Endothelial cell of umbilical vein (primary cell): ENCODE measurements around the gene PHKA2. TPM values are rescaled to one million over a fixed set of nuclear protein-coding genes. Genes with fewer than 3 reads are reported as not detected.

Experiments used
- BruUV-seq: library from RNA; stranded (reverse); fragments of 400-500 nt; replicated peaks from 2 replicates; lab custom pipeline; 2021; lab: Mats Ljungman, UMichigan
- CTCF ChIA-PET: fragments of 300-600, 350-600 bp; sonication (Branson Sonifier 250); formaldehyde crosslinking; loops from one replicate; lab custom pipeline; 2021; ENCODE audit warnings: antibody characterized with exemption, inconsistent platforms; lab: Charles Lee
- POLR2A ChIA-PET: fragments of 300-600, 350-600 bp; sonication (Branson Sonifier 250); formaldehyde crosslinking; loops from one replicate; lab custom pipeline; 2021; ENCODE audit warnings: antibody characterized with exemption, inconsistent platforms; lab: Charles Lee
- DNase-seq: peaks from one replicate; pipeline ENCODE4 v3.0.0-alpha.2; 2011; ENCODE audit warnings: low read depth, low spot score
- FAIRE-seq: peaks from 2 replicates; lab custom pipeline; 2011; peaks lifted over from hg19 to GRCh38; lab: Jason Lieb, UNC
- H2AFZ ChIP-seq: 2 replicates; pipeline ENCODE4 v1.6.0; 2012; ENCODE audit warnings: low read depth, low read length, control low read depth, inconsistent platforms
- H3K27ac ChIP-seq: 2 replicates; pipeline ENCODE4 v1.5.1; 2011; ENCODE audit warnings: low read depth, mild to moderate bottlenecking, control low read depth, low read length, moderate library complexity; ENCODE audit not compliant: insufficient read depth
- H3K27me3 ChIP-seq, 2 experiments: 2 replicates each; pipeline versions ENCODE4 v1.6.0 to v1.6.1; 2011; ENCODE audit warnings: low read length in 2 of 2, mixed read lengths in 1 of 2; ENCODE audit not compliant: control insufficient read depth in 2 of 2, insufficient read depth in 2 of 2
- H3K36me3 ChIP-seq, 2 experiments: 2 replicates in 1 of 2; 3 replicates in 1 of 2; pipeline ENCODE4 v1.5.1; 2011; ENCODE audit warnings: low read length in 2 of 2, mild to moderate bottlenecking in 1 of 2, moderate library complexity in 1 of 2; ENCODE audit not compliant: control insufficient read depth in 2 of 2, insufficient read depth in 2 of 2; ENCODE audit errors: extremely low read depth in 1 of 2
- H3K4me1 ChIP-seq: 3 replicates; pipeline ENCODE4 v1.5.1; 2011; ENCODE audit warnings: mild to moderate bottlenecking, low read length; ENCODE audit not compliant: control insufficient read depth, insufficient read depth; ENCODE audit errors: extremely low read depth
- H3K4me2 ChIP-seq: 2 replicates; pipeline ENCODE4 v1.6.1; 2011; ENCODE audit warnings: low read length, control low read depth, mixed read lengths; ENCODE audit not compliant: insufficient read depth
- H3K4me3 ChIP-seq, 3 experiments: fragments of 200-600 bp in 1 of 3; sonication (generic), shearing (Covaris generic) in 1 of 3; replicated peaks in 1 of 3; 2 replicates each; pipeline ENCODE4 v1.5.1; 2011 to 2016; ENCODE audit warnings: control low read depth in 3 of 3, low read length in 3 of 3, mild to moderate bottlenecking in 2 of 3, inconsistent platforms in 1 of 3, low read depth in 1 of 3, moderate library complexity in 1 of 3; ENCODE audit not compliant: insufficient read depth in 1 of 3
- H3K79me2 ChIP-seq: 2 replicates; pipeline ENCODE4 v1.6.0; 2012; ENCODE audit warnings: low read length, inconsistent platforms; ENCODE audit not compliant: control insufficient read depth, insufficient read depth
- H3K9ac ChIP-seq: replicated peaks from 2 replicates; pipeline ENCODE3; 2011; ENCODE audit warnings: low read length, control low read depth; ENCODE audit not compliant: insufficient read depth; ENCODE audit errors: extremely low read depth
- H3K9me1 ChIP-seq: replicated peaks from 3 replicates; pipeline ENCODE4 v1.6.0; 2011; ENCODE audit warnings: mild to moderate bottlenecking, low read length; ENCODE audit not compliant: control insufficient read depth, insufficient read depth; ENCODE audit errors: extremely low read depth
- H3K9me3 ChIP-seq: replicated peaks from 2 replicates; pipeline ENCODE4 v1.5.1; 2012; ENCODE audit warnings: low read length, inconsistent platforms; ENCODE audit not compliant: control insufficient read depth, insufficient read depth
- H4K20me1 ChIP-seq: replicated peaks from 2 replicates; pipeline ENCODE3; 2011; ENCODE audit warnings: mild to moderate bottlenecking, low read length; ENCODE audit not compliant: control insufficient read depth, insufficient read depth; ENCODE audit errors: extremely low read depth
- EZH2 ChIP-seq: IDR thresholded peaks from 2 replicates; pipeline ENCODE4 v1.6.1; 2012; ENCODE audit warnings: borderline replicate concordance, low read depth, mild to moderate bottlenecking, moderate library complexity, low read length, inconsistent platforms; ENCODE audit not compliant: severe bottlenecking
- FOS ChIP-seq: IDR thresholded peaks from 2 replicates; pipeline ENCODE4 v1.6.1; 2011; ENCODE audit warnings: mild to moderate bottlenecking, low read length, moderate library complexity, borderline replicate concordance; ENCODE audit not compliant: insufficient read depth
- GATA2 ChIP-seq: IDR thresholded peaks from 2 replicates; pipeline ENCODE4 v1.7.0; 2011; ENCODE audit warnings: low read depth, mild to moderate bottlenecking, moderate library complexity, mixed read lengths, low read length; ENCODE audit not compliant: insufficient read length, insufficient read depth
- JUN ChIP-seq: IDR thresholded peaks from 2 replicates; pipeline ENCODE4 v1.6.1; 2011; ENCODE audit warnings: borderline replicate concordance, low read depth; ENCODE audit not compliant: insufficient read length, insufficient read depth
- MYC ChIP-seq: IDR thresholded peaks from one replicate; pipeline ENCODE4 v1.6.1; 2011; ENCODE audit warnings: mild to moderate bottlenecking, low read depth, low read length
- POLR2A ChIP-seq: IDR thresholded peaks from 2 replicates; pipeline ENCODE4 v1.6.1; 2012; ENCODE audit warnings: low read depth, mild to moderate bottlenecking, control low read depth, low read length
- POLR2AphosphoS5 ChIP-seq: IDR thresholded peaks from 2 replicates; pipeline ENCODE4 v1.6.1; 2012; ENCODE audit warnings: low read depth, mild to moderate bottlenecking, control low read depth, low read length, moderate library complexity; ENCODE audit not compliant: insufficient read depth
- dilution Hi-C: fragments of 300-500 bp; cut with MboI; formaldehyde crosslinking; loops from one replicate; pipeline ENCODE4 v1.15.0; 2019; ENCODE audit warnings: low sequenced_read_pairs; ENCODE audit not compliant: extremely low pct_ligation_motif_present
- intact Hi-C: fragments of 100-400 bp; cut with micrococcal nuclease; formaldehyde crosslinking; loops from one replicate; pipeline ENCODE4 v1.10.0; 2022
- polyA plus RNA-seq, 4 experiments: library from polyadenylated mRNA; depleted of rRNA in 3 of 4; stranded (reverse) in 3 of 4; unstranded in 1 of 4; fragments of >200 nt; gene quantifications; 2 replicates each; pipeline versions ENCODE4 v1.2.1 to v1.2.3, GENCODE V29; 2011 to 2012; ENCODE audit warnings: missing spikeins in 1 of 4
- total RNA-seq: library from RNA; stranded (reverse); gene quantifications from 2 replicates; pipeline ENCODE4 v1.2.3, GENCODE V29; 2021
- TF ChIP-seq, protein P1 (sequence below): IDR thresholded peaks from 2 replicates; pipeline ENCODE4 v1.6.1; 2011; ENCODE audit not compliant: insufficient read depth, insufficient read length
- TF ChIP-seq, protein P2 (sequence below), 2 donors: IDR thresholded peaks; 1 replicate in 1 of 2; 2 replicates in 1 of 2; pipeline ENCODE4 v1.5.1; 2011; ENCODE audit warnings: low read length in 2 of 2, mild to moderate bottlenecking in 2 of 2, moderate library complexity in 2 of 2, control low read depth in 1 of 2, inconsistent platforms in 1 of 2, low read depth in 1 of 2; ENCODE audit not compliant: insufficient read depth in 1 of 2; ENCODE audit errors: extremely low read depth in 1 of 2

PHKA2 gene
- total and polyA plus RNA-seq, 2 donors (not counting 3 experiments of a cell fraction or from before 2014, with no cell fraction given): 16.7 to 17.1 TPM

DNA sequence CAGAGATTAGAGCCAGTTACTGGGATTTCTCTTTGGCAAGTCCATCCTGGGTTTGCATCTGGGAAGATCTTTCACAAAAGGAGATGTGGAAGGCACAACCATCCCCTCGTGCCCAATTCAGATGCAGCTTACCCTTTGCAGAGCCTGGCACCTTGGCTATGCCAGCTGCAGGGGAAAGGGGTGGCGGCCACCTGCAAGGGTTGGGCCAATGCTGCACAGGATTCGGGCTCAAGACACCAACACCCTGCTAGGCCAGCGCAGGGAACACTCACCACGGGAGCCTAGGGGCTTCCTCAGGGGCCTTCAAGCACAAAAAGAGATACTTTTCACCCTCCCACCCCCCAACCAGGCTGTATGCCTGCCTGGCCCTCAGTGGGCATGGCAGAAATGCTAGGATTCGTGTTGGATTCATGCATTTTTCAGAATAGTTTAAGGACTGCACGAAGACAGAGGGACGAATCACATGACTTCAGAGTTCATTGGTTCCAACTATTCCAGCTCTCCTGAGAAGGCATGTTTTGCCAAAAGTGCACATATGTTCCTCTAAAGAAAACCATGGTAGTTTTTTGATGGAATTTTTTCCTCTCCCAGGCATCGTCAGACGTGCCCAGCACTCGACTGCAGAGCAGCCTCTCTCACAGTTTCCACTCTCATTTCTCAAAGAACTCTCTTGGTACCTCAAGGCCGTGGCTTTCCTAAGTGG is 94.4 kb downstream of the PHKA2 start:
- BruUV-seq: no TSS peak
- Histone ChIP-seq H3K4me2 (no peak overlapping the region), H3K79me2 (no peaks in the 10 kb centered on the region), H3K27me3 (no peaks in the 10 kb centered on the region), H3K27ac (no peak overlapping the region), H3K4me3 (no peak overlapping the region), H3K4me1 (peaks cover 12% of the 10 kb centered on the region), H2AFZ (no peak overlapping the region), H4K20me1 (no peaks in the 10 kb centered on the region), H3K9ac (no peak overlapping the region), H3K36me3 (no peaks in the 10 kb centered on the region), H3K9me1 (no peaks in the 10 kb centered on the region), H3K9me3 (no peaks in the 10 kb centered on the region)
- dilution Hi-C loops (no loop called here), intact Hi-C loops (loop anchor here (5.0 kb wide), 3 partner anchors 93 to 477 kb away; partner anchors contain the start of gene PHKA2)
- FAIRE-seq: peak; percentile 38
- TF ChIP-seq, protein P1, sequence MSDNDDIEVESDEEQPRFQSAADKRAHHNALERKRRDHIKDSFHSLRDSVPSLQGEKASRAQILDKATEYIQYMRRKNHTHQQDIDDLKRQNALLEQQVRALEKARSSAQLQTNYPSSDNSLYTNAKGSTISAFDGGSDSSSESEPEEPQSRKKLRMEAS: no peak
- TF ChIP-seq JUN (no peak), POLR2AphosphoS5 (no peak), POLR2A (no peak), EZH2 (no peak), GATA2 (no peak), FOS (no peak), MYC (no peak)
- TF ChIP-seq, protein P2, sequence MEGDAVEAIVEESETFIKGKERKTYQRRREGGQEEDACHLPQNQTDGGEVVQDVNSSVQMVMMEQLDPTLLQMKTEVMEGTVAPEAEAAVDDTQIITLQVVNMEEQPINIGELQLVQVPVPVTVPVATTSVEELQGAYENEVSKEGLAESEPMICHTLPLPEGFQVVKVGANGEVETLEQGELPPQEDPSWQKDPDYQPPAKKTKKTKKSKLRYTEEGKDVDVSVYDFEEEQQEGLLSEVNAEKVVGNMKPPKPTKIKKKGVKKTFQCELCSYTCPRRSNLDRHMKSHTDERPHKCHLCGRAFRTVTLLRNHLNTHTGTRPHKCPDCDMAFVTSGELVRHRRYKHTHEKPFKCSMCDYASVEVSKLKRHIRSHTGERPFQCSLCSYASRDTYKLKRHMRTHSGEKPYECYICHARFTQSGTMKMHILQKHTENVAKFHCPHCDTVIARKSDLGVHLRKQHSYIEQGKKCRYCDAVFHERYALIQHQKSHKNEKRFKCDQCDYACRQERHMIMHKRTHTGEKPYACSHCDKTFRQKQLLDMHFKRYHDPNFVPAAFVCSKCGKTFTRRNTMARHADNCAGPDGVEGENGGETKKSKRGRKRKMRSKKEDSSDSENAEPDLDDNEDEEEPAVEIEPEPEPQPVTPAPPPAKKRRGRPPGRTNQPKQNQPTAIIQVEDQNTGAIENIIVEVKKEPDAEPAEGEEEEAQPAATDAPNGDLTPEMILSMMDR (IDR thresholded peaks at IDR 0.05; ENCODE audit: extremely low read depth in 1 of 2, insufficient read depth in 1 of 2, low read depth in 1 of 2, low read length in 2 of 2): no peak
- DNase-seq: no peak
- CTCF ChIA-PET: no interaction called here
- POLR2A ChIA-PET: no interaction called here
